ENCODE data around the gene ACVR1.
"Not testable (repeated sequence)": the region's sequence is repeated elsewhere in the genome, so short reads cannot be mapped to it uniquely, and the experiment has no call there.

Gene ACVR1

GRCh38 chr2:157893611-157894010, 17.5 kb upstream of the ACVR1 start:
- DNase-seq = no peak

DNA sequence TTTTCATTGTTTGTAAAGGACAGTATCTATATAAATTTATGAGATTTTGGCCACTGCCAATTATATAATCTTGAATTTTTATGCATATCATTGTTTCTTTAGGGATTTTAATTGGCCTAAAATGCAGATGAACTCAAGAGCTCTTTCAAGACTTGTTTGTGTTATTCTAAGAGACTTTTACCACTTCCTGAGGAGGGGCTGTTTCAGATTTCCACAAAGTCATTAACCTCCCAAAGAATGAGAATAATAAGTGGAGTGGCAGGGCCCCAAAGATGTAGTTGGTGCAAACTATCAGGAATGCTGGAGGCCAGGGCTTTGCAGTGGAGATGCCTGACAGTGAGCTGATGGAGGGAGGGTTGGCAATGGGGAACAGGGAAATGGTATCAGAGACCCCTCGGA, 15.5 kb upstream of the ACVR1 start:
- no peak for DNase-seq

DNA sequence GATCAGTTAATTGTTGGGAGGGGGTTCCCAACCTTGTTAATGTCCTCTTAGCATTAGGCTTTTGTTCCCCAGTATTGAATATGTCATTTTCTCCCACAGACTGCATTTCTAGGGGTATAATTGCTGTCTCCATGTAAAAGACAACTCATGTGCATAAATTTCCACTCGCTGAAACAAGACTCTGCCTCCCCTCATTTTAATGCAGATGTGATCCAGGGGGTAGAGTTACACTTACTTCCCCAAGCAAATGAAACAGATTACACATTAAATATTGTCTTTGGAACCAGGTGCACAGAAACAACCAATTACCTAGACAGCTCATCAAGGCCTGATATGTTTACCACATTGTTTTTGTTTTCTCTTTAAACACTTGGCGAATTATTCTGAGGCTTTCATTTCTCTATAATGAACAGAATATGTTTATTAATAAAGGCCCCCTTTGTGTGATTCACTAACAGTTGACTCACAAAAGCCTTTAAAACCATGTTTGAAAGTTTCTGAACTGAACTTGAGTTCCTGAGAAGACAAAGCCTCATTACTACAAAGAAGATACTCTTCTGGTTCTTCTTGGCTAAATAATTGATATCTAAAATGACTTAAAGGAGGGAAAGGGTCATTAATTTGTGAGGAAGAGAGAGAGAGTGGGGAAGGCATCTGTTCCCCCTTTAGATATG, 15.0 kb upstream of the ACVR1 start:
- DNase-seq = no peak

DNA sequence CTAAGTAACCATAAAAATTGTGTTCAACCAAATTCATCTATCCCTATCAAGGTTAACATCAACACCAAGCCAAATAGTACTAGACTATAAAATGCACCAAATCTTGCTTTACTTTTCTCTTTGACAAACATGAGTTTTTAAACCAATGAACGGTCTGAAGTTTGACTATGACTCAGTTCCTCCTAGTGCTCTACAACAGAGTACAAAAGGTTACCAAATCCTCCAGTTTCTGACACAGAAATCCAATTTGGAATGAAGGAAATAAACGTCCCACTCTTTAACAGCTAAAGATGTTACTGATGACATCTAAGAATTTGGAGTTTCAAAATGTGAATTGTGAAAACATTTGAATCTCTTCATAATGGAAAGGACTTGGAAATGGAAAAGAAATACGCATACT, 11.8 kb upstream of the ACVR1 start:
- no peak for DNase-seq

DNA sequence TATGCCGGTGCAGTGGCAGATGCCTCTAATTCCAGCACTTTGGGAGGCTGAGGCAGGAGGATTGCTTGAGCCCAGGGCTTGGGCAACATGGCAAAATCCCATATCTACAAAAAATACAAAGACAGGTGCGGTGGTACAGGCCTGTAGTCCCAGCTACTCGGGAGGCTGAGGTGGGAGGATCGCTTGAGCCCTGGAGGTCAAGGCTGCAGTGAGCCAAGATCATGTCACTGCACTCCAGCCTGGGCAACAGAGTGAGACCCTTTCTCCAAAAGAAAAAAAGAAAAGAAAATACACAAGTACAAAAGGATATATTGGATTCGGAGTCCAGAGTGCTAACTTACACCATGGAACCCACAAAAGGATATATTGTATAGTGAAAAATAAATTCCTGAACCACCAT, 8.4 kb upstream of the ACVR1 start:
- not testable (repeated sequence) for DNase-seq

DNA sequence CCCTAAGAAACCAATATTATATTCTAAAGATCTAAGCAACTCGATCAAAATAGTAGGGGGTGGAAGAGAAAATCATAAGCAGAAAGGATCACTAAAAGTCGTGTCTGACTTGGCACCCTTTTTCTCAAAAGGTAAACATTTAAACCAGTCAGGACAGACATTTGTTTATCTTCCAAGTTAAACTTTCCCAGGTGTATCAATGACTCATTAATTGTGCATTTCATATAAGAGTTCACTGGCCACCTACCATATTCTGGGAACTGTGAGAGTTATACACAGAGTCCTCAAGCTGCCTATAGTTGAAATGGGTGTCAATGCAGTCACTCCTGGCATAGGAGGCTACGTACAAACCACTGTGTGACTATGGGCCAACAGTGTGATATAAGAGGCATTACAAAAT, 4.8 kb upstream of the ACVR1 start:
- no peak for DNase-seq

GRCh38 chr2:157877761-157878400, 1.8 kb upstream of the ACVR1 start:
- no peak for DNase-seq

DNA sequence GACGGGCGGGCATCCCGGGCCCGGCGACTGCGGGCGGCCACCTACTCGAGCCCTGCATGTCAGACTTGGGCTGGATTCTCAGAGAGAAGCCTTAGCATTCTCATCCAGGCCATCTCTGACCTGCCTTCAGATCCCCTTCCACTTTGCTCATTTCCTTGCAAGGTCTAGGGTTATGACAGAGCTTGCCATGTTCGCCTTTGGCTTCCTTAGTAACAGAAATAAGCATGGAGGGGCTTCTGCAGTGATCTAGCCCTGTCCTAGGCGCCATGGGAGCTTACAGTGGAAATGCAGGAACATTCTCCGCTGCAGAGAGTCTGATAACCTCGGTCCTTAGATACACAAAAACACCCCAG, 632 bp upstream of the ACVR1 start:
- no peak for DNase-seq

DNA sequence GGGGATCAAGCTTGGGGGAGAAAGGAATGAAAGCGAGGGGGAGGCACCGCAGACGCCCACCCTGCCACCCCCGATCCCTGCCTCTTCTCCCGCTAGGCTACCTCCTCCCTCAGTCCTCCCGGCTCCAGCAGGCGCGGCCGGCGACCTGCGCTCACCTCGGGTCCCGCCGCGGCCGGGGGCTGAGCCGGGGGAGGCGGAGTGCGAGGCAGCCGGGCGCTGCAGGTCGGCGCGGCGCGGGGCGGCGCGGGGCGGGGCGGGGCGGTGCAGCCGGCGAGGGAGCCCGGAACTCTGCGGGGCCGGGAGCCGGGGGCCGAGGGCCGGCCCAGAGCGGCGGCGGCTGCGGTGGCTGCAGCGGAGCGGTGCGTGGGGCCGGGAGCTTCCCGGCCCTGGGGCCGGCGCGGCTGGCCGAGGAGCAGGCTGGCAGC, 477 bp downstream of the ACVR1 start:
- no peak for DNase-seq

DNA sequence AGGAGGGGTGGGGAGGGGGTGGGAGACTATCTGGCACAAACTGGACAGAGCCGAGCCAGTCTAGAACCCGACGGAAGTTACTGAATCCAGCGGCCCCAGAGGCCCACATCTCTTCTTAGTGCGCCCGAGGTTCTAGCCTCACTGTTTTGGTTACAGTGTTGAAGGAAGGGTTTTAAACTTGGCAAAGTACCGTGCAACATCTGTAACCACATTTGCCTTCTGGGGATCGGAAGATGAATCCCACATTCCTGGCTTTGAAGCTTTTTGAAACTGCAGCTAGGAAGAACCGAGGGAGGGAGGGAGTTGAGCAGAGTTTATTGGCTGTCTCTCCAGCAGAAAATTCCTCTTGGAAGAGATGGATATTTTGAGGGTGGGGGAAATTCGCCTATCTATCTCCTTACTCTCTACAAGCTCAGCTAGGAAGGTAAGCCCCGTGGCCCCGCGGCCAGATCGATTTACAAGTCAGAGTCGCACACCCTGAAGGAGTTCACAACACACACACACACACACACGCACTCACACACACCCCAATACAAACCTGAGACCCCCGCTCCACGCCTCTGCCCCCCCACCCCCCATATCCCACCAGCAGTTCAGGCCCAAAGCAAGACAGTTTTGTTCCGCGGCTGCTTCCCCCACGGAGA, 1.0 kb downstream of the ACVR1 start:
- DNase-seq = peak; percentile 90

DNA sequence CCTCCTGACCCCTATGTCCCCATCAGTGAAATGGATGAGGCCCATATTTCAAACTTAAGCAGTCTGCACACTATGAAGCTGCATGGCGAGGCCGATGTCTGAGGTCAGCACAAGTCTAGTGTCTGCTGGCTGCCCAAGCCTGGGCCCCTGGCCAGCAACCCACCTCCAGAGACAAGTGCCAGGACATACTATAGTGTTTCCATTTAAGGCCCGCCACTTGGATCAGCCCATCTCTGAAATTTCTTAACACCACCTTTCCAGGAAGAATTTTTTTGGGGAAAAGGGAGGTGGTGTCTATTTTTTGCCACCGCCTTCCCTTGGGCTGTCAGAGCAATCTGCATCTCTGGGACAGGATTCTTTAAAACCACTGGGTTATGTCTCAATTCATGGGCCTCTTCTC, 1.8 kb downstream of the ACVR1 start:
- no peak for DNase-seq

DNA sequence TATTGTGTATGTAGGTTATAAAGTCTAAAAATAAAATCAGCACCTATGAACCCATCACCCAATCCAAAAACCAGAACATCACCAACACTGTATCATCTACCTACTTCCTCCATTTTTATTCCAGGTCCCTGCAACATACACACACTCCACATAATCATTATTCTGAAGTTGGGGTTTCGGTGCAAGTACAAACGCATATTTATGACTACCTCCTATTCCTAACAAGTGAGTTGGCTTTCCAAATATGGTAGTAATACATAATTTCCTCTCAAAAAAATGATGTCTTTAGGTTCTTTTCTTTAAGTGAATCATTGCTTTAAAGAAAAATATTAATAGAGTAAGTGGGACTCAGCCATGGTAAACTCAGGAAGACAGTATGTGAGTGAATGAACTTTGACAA, 3.3 kb downstream of the ACVR1 start:
- DNase-seq = no peak

- no peak for DNase-seq
Measured at GRCh38 chr2:157871415-157871814, 4.7 kb downstream of the ACVR1 start.

DNA sequence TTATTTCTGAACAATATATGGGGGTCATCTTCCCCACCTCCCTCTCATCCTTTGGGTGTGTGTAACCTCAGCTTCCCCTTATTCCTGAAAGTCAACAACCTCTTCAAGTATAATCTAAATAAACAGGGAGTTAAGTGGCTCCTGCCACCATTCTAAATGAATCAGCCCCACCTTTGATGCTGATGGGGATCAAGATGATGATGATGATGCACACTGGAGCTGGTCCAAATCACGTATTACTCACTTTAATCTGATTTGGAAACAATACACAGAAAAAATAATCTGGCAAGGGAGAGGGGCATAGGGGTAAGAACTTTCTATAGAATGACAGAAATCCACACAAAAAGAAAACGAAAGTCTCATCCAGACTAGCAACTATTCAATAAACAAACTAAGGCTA, 7.1 kb downstream of the ACVR1 start:
- DNase-seq = peak; percentile 16

DNA sequence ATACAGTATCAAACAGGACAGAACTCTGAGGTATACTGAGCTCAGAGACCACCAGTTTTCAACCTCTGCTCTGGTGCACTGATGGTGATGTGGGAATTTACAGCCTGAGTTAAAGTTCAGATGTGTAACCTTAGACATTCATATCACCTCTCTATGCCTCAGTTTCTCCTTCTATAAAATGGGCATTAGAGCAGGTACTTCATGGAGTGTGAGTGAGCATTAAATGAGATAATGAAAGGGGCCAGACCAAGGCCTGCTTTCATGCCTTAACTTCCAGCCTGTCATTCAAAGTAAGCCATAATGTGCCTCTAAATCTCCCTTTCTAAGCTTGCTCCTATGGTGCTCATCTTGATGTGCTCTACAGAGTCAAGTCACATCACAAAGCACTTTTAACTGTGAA, 8.4 kb downstream of the ACVR1 start:
- DNase-seq = no peak

GRCh38 chr2:157866666-157867642, 9.2 kb downstream of the ACVR1 start:
- DNase-seq = no peak

GRCh38 chr2:157866202-157866601, 9.9 kb downstream of the ACVR1 start:
- peak; percentile 23 for DNase-seq

GRCh38 chr2:157864857-157865430, 11.2 kb downstream of the ACVR1 start:
- DNase-seq = no peak

DNA sequence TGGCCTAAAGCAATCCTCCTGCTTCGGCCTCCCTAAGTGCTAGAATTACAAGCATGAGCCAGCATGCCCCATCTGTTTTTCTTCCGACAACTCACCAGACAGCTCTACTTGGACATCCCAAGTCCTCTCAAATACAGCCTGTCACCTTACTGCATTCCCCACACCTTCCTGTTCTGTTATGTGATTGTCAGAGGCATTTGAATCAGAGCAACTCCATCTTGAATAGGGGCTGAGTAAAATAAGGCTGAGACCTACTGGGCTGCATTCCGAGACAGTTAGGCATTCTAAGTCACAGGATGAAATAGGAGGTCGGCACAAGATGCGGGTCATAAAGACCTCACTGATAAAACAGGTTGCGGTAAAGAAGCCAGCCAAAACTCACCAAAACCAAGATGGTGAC, 17.3 kb downstream of the ACVR1 start:
- DNase-seq = no peak

- peak; percentile 12 for DNase-seq
Measured at GRCh38 chr2:157857881-157858280, 18.2 kb downstream of the ACVR1 start.

DNA sequence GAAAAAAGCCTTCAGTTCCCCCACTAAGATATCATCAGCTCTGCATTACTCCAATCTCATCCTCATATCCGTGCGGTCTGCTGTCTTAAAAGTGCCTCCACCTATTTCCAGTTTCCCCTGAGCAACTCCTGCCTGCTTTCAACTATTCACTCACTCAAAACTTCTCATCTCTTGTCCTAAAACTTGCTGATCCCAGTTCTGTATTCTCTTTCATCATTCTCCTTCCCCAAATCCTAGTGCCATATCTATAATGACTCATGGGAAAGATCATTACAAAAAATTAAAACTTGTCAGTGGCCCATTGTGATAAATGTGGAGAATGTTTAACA, 20.0 kb downstream of the ACVR1 start:
- peak; percentile 18 for DNase-seq

DNA sequence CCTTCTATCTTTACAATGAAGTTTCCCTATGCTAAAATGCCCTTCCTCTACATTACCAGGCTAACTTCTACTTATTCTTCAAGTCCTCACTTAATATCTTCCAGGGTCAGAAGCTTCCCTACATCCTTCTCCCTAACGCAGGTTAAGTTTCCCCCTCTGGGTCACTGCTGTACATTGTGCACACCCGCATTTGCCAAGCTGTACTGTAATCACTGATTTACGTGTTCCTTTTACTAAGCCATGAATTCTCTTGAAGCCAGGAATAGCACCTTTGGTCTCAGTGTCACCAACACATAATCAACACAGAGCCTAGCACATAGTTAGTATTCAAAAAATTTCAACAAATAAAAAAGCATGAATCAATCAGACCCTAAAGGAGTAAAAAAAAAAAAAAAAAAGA, 22.3 kb downstream of the ACVR1 start:
- no peak for DNase-seq

DNA sequence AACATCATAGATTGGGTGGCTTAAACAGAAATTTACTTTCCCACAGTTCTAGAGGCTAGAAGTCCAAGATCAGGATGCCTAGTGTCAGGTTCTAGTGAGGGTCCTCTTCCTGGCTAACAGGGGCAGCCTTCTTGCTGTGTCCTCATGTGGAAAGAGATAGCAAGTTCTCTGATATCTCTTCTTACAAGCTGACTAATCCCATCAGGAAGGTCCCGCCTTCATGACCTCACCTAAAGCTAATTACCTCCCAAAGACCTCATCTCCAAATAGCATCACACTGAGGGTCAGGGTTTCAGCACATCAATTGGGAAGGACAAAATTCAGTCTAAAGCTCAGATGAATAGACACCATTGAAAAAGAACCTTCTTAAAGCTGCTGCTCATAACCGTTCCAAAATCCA, 22.9 kb downstream of the ACVR1 start:
- no peak for DNase-seq
